Measurements from ENCODE around the gene NDUFS4.

NDUFS4 gene

GRCh38 chr5:53575101-53575500 lies 14.7 kb downstream of the NDUFS4 start:
- Histone ChIP-seq H3K4me1 (ENCODE audit: control insufficient read depth in 1 of 2, insufficient read depth in 2 of 2, low read length in 2 of 2) (peaks cover 0 to 24% of the 10 kb centered on the region in 2 donors), H3K4me3 (ENCODE audit: low read depth in 1 of 2, low read length in 2 of 2) (no peak overlapping the region), H3K27ac (ENCODE audit: low read length) (no peak overlapping the region), H3K36me3 (ENCODE audit: control insufficient read depth in 1 of 2, insufficient read depth in 2 of 2, low read length in 2 of 2) (no peaks in the 10 kb centered on the region), H3K9me3 (ENCODE audit: control insufficient read depth in 1 of 2, low read length in 2 of 2) (no peaks in the 10 kb centered on the region), H3K27me3 (ENCODE audit: low read depth, low read length) (no peaks in the 10 kb centered on the region)

DNA sequence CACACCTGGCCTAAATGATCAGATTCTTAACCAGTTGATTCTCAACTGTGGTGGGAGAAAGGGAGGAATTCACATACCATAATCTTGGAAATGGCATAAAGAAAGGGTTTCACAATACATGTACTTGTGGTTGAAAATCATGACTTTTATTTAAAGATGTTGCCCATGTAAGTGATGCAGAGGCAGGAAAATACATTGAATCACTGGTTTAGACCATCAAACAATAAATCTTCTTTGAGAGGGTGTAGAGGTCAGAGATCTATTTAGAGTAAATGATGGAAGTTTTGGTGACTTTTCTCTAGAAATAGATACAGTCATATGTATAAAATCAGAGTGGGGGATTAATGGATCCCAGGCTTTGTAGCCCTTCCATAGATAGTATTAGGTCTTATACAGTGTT lies 15.4 kb downstream of the NDUFS4 start:
- Histone ChIP-seq H3K27me3 (ENCODE audit: low read depth, low read length) (no peaks in the 10 kb centered on the region), H3K36me3 (ENCODE audit: control insufficient read depth in 1 of 2, insufficient read depth in 2 of 2, low read length in 2 of 2) (no peaks in the 10 kb centered on the region), H3K27ac (ENCODE audit: low read length) (no peak overlapping the region), H3K4me1 (ENCODE audit: control insufficient read depth in 1 of 2, insufficient read depth in 2 of 2, low read length in 2 of 2) (peaks cover 0 to 24% of the 10 kb centered on the region in 2 donors), H3K9me3 (ENCODE audit: control insufficient read depth in 1 of 2, low read length in 2 of 2) (no peaks in the 10 kb centered on the region), H3K4me3 (ENCODE audit: low read depth in 1 of 2, low read length in 2 of 2) (no peak overlapping the region)

DNA sequence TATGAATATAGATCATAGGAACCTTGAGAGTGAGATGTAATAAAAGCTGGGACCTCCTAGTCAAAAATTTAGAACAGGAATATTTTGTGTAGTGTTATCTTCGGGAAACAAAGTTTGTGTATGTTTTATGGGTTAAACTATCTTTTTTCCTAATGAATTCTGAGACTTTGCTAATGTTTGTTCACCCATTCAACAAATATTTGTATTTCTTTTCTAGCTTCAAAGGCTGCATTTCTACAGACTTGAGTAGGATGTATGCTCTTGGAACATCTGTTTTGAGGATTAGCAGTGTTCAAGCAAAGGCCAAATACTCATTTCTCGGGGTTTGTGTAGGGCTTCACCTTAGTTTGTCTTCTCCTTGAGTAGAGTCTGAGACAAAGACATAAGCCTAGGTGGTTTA lies 16.2 kb downstream of the NDUFS4 start:
- Histone ChIP-seq H3K27me3 (ENCODE audit: low read depth, low read length) (no peaks in the 10 kb centered on the region), H3K27ac (ENCODE audit: low read length) (no peak overlapping the region), H3K4me3 (ENCODE audit: low read depth in 1 of 2, low read length in 2 of 2) (no peak overlapping the region), H3K36me3 (ENCODE audit: control insufficient read depth in 1 of 2, insufficient read depth in 2 of 2, low read length in 2 of 2) (no peaks in the 10 kb centered on the region), H3K9me3 (ENCODE audit: control insufficient read depth in 1 of 2, low read length in 2 of 2) (no peaks in the 10 kb centered on the region), H3K4me1 (ENCODE audit: control insufficient read depth in 1 of 2, insufficient read depth in 2 of 2, low read length in 2 of 2) (peaks cover 0 to 24% of the 10 kb centered on the region in 2 donors)

- H3K27ac ChIP-seq (ENCODE audit: low read length), result no peak overlapping the region
- H3K9me3 ChIP-seq (ENCODE audit: control insufficient read depth in 1 of 2, low read length in 2 of 2), result no peaks in the 10 kb centered on the region
- peaks cover 0 to 24% of the 10 kb centered on the region in 2 donors for H3K4me1 ChIP-seq (ENCODE audit: control insufficient read depth in 1 of 2, insufficient read depth in 2 of 2, low read length in 2 of 2)
- H3K27me3 ChIP-seq (ENCODE audit: low read depth, low read length), result no peaks in the 10 kb centered on the region
- no peaks in the 10 kb centered on the region for H3K36me3 ChIP-seq (ENCODE audit: control insufficient read depth in 1 of 2, insufficient read depth in 2 of 2, low read length in 2 of 2)
- no peak overlapping the region for H3K4me3 ChIP-seq (ENCODE audit: low read depth in 1 of 2, low read length in 2 of 2)
Observed at GRCh38 chr5:53578854-53579253, 18.4 kb downstream of the NDUFS4 start.

DNA sequence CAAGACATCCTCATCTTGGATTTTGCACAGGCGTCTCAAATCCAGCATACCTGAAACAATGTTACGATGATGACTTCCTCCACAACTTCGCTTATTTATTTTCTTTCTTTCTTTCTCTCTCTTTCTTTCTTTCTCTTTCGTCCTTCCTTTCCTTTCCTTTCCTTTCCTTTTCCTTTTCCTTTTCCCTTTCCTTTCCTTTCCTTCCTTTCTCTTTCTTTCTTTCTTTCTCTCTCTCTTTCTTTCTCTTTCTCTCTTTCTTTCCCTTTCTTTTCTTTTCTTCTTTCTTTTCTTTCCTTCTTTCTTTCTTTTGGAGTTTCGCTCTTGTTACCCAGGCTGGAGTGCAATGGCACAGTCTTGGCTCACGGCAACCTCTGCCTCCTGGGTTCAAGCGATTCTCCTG lies 20.1 kb downstream of the NDUFS4 start:
- Histone ChIP-seq H3K36me3 (ENCODE audit: control insufficient read depth in 1 of 2, insufficient read depth in 2 of 2, low read length in 2 of 2) (no peaks in the 10 kb centered on the region), H3K27me3 (ENCODE audit: low read depth, low read length) (no peaks in the 10 kb centered on the region), H3K9me3 (ENCODE audit: control insufficient read depth in 1 of 2, low read length in 2 of 2) (no peaks in the 10 kb centered on the region), H3K4me1 (ENCODE audit: control insufficient read depth in 1 of 2, insufficient read depth in 2 of 2, low read length in 2 of 2) (peaks cover 0 to 16% of the 10 kb centered on the region in 2 donors), H3K4me3 (ENCODE audit: low read depth in 1 of 2, low read length in 2 of 2) (no peak overlapping the region), H3K27ac (ENCODE audit: low read length) (no peak overlapping the region)

DNA sequence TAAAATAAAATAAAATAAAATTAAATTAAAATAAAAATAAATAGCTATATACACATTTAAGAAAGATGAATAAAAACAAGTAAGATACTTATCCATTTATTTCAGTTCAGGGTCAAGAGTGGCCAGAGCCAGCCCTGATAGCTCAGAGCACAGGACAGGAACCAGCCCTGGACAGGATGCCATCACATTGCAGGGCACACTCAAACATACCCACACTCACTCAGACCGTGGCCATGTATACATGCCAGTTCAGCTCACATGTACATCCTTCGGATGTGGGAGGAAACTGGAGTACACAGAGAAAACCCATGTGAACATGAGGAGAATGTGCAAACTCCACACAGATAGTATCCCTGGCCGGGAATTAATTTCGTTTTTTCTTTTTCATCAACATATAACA lies 21.8 kb downstream of the NDUFS4 start:
- no peaks in the 10 kb centered on the region for H3K36me3 ChIP-seq (ENCODE audit: control insufficient read depth in 1 of 2, insufficient read depth in 2 of 2, low read length in 2 of 2)
- H3K4me1 ChIP-seq (ENCODE audit: control insufficient read depth in 1 of 2, insufficient read depth in 2 of 2, low read length in 2 of 2), result peaks cover 0 to 12% of the 10 kb centered on the region in 2 donors
- no peaks in the 10 kb centered on the region for H3K9me3 ChIP-seq (ENCODE audit: control insufficient read depth in 1 of 2, low read length in 2 of 2)
- H3K4me3 ChIP-seq (ENCODE audit: low read depth in 1 of 2, low read length in 2 of 2), result no peak overlapping the region
- H3K27ac ChIP-seq (ENCODE audit: low read length), result no peak overlapping the region
- H3K27me3 ChIP-seq (ENCODE audit: low read depth, low read length), result no peaks in the 10 kb centered on the region

DNA sequence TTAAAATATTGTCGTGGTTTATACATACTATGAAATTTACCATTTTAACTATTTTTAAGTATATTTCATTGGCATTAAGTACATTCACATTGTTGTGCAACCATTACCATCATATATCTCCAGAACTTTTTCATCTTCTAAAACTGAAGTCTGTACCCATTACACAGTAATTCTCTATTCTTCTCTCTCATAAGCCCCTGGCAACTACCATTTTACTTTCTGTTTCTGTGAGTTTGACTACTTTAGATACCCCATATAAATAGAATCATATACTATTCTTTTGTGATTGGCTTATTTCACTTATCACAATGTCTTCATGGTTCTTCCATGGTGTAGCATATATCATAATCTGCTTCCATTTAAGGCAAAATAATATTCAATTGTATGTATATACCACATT lies 30.3 kb downstream of the NDUFS4 start:
- Histone ChIP-seq H3K9me3 (ENCODE audit: control insufficient read depth in 1 of 2, low read length in 2 of 2) (no peaks in the 10 kb centered on the region), H3K27me3 (ENCODE audit: low read depth, low read length) (no peaks in the 10 kb centered on the region), H3K4me1 (ENCODE audit: control insufficient read depth in 1 of 2, insufficient read depth in 2 of 2, low read length in 2 of 2) (peaks cover 0 to 7% of the 10 kb centered on the region in 2 donors), H3K36me3 (ENCODE audit: control insufficient read depth in 1 of 2, insufficient read depth in 2 of 2, low read length in 2 of 2) (no peaks in the 10 kb centered on the region), H3K4me3 (ENCODE audit: low read depth in 1 of 2, low read length in 2 of 2) (no peak overlapping the region), H3K27ac (ENCODE audit: low read length) (no peak overlapping the region)

DNA sequence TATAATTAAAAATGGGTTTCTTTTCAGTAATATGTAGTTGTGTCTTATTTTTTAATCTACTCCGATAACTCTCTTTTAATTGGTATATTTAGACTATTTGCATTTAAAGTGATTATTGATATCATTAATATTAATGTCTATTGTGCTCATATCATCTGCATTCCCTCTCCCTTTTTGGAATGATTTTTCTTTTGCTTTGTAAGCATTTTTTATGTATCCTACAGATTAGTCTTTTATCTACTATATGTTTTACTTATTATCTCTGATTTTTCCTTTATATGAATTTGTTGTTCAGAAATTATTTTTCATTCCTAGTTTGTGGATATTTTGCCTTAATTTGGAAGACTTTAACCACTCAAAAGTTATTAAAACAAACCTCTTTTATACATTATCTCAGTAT lies 34.0 kb downstream of the NDUFS4 start:
- Histone ChIP-seq H3K9me3 (ENCODE audit: control insufficient read depth in 1 of 2, low read length in 2 of 2) (no peaks in the 10 kb centered on the region), H3K4me1 (ENCODE audit: control insufficient read depth in 1 of 2, insufficient read depth in 2 of 2, low read length in 2 of 2) (peaks cover 0 to 7% of the 10 kb centered on the region in 2 donors), H3K4me3 (ENCODE audit: low read depth in 1 of 2, low read length in 2 of 2) (no peak overlapping the region), H3K27me3 (ENCODE audit: low read depth, low read length) (no peaks in the 10 kb centered on the region), H3K36me3 (ENCODE audit: control insufficient read depth in 1 of 2, insufficient read depth in 2 of 2, low read length in 2 of 2) (no peaks in the 10 kb centered on the region), H3K27ac (ENCODE audit: low read length) (no peak overlapping the region)

DNA sequence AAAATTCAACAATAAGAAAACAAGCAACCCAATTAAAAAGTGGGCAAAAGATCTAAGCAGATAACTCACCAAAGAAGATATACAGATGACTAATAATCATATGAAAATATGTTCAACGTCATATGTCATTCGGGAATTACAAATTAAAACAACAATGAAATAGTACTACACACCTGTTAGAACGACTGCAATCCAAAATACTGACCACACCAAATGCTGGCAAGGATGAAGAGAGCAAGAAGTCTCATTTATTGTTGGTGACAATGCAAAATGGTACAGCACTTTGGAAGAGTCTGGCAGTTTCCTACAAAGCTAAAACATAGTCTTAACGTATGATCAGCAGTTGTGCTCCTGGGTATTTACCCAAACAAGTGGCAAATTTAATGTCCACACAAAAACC lies 37.5 kb downstream of the NDUFS4 start:
- H3K4me1 ChIP-seq (ENCODE audit: control insufficient read depth in 1 of 2, insufficient read depth in 2 of 2, low read length in 2 of 2), result peaks cover 0 to 11% of the 10 kb centered on the region in 2 donors
- no peaks in the 10 kb centered on the region for H3K27me3 ChIP-seq (ENCODE audit: low read depth, low read length)
- no peak overlapping the region for H3K4me3 ChIP-seq (ENCODE audit: low read depth in 1 of 2, low read length in 2 of 2)
- H3K36me3 ChIP-seq (ENCODE audit: control insufficient read depth in 1 of 2, insufficient read depth in 2 of 2, low read length in 2 of 2), result no peaks in the 10 kb centered on the region
- no peaks in the 10 kb centered on the region for H3K9me3 ChIP-seq (ENCODE audit: control insufficient read depth in 1 of 2, low read length in 2 of 2)
- H3K27ac ChIP-seq (ENCODE audit: low read length), result no peak overlapping the region

DNA sequence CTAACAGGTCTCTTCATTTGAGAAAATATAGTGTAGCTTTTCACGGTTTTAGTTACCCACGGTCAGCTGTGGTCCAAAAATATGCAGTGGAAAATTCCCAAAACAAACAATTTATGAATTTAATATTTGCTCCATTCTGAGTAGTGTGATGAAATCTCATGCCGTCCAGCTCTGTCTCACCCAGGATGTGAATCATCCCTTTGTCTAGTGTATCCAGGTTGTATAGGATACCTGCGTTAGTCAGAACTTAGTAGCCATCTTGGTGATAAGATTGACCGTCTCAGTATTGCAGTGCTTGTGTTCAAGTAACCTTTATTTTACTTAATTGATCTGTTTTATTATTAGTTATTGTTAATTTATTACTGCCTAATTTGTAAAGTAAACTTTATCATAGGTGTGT lies 41.1 kb downstream of the NDUFS4 start:
- Histone ChIP-seq H3K27ac (ENCODE audit: low read length) (no peak overlapping the region), H3K27me3 (ENCODE audit: low read depth, low read length) (no peaks in the 10 kb centered on the region), H3K36me3 (ENCODE audit: control insufficient read depth in 1 of 2, insufficient read depth in 2 of 2, low read length in 2 of 2) (peaks cover under 1 to 13% of the 10 kb centered on the region in 2 donors), H3K4me3 (ENCODE audit: low read depth in 1 of 2, low read length in 2 of 2) (no peak overlapping the region), H3K9me3 (ENCODE audit: control insufficient read depth in 1 of 2, low read length in 2 of 2) (no peaks in the 10 kb centered on the region), H3K4me1 (ENCODE audit: control insufficient read depth in 1 of 2, insufficient read depth in 2 of 2, low read length in 2 of 2) (peaks cover 0 to 11% of the 10 kb centered on the region in 2 donors)

- peaks cover 6 to 17% of the 10 kb centered on the region in 2 donors for H3K36me3 ChIP-seq (ENCODE audit: control insufficient read depth in 1 of 2, insufficient read depth in 2 of 2, low read length in 2 of 2)
- no peaks in the 10 kb centered on the region for H3K27me3 ChIP-seq (ENCODE audit: low read depth, low read length)
- no peaks in the 10 kb centered on the region for H3K9me3 ChIP-seq (ENCODE audit: control insufficient read depth in 1 of 2, low read length in 2 of 2)
- H3K4me3 ChIP-seq (ENCODE audit: low read depth in 1 of 2, low read length in 2 of 2), result no peak overlapping the region
- no peak overlapping the region for H3K27ac ChIP-seq (ENCODE audit: low read length)
- H3K4me1 ChIP-seq (ENCODE audit: control insufficient read depth in 1 of 2, insufficient read depth in 2 of 2, low read length in 2 of 2), result peaks cover 0 to 11% of the 10 kb centered on the region in 2 donors
Observed at GRCh38 chr5:53603009-53603687, 42.7 kb downstream of the NDUFS4 start.

DNA sequence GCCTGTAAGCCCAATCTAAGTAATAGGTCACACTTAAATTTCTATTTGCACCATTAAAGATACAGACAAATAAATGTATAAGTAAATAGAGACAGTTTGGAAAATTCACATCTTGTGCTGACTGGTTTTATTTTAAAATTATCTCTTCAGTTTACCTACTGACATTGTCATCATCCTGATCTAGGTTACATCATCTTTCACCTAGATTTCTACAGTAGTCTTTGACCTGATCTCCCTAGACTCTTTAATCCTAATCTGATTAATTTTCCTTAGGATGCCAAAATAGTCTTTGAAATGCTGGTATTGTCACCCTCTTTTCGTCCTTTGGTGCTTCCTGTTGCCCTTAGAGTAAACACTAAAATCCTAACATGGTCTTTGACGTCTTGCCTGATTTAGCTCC lies 43.9 kb downstream of the NDUFS4 start:
- peaks cover 0 to 11% of the 10 kb centered on the region in 2 donors for H3K4me1 ChIP-seq (ENCODE audit: control insufficient read depth in 1 of 2, insufficient read depth in 2 of 2, low read length in 2 of 2)
- H3K36me3 ChIP-seq (ENCODE audit: control insufficient read depth in 1 of 2, insufficient read depth in 2 of 2, low read length in 2 of 2), result peaks cover 11 to 17% of the 10 kb centered on the region in 2 donors
- H3K4me3 ChIP-seq (ENCODE audit: low read depth in 1 of 2, low read length in 2 of 2), result no peak overlapping the region
- H3K27me3 ChIP-seq (ENCODE audit: low read depth, low read length), result no peaks in the 10 kb centered on the region
- no peaks in the 10 kb centered on the region for H3K9me3 ChIP-seq (ENCODE audit: control insufficient read depth in 1 of 2, low read length in 2 of 2)
- no peak overlapping the region for H3K27ac ChIP-seq (ENCODE audit: low read length)
